Umbilical cord (tissue), 2 donors: Measurements from ENCODE around the gene PPP1R12A. TPM values are rescaled to one million over a fixed set of nuclear protein-coding genes. Genes with fewer than 3 reads are reported as not detected.

Source experiments
- DNase-seq: peaks from one replicate; pipeline ENCODE4 v3.0.0-alpha.2; 2015; ENCODE audit warnings: low spot score
- total RNA-seq: library from RNA; depleted of rRNA; stranded (reverse); fragments of >200 nt; gene quantifications from one replicate; pipeline ENCODE4 v1.2.3, GENCODE V29; 2014; ENCODE audit warnings: low replicate concordance; ENCODE audit not compliant: insufficient read depth

Gene PPP1R12A
- total RNA-seq, 1 donor from 2014 or later, result 452 TPM

GRCh38 chr12:79769189-79769859, 165.6 kb downstream of the PPP1R12A start:
- no peak for DNase-seq

GRCh38 chr12:79766705-79767464, 168.0 kb downstream of the PPP1R12A start:
- DNase-seq, result no peak

- DNase-seq, result no peak
Measured at GRCh38 chr12:79765157-79765556, 169.7 kb downstream of the PPP1R12A start.

GRCh38 chr12:79764641-79765040, 170.3 kb downstream of the PPP1R12A start:
- DNase-seq, result no peak

GRCh38 chr12:79763766-79764452, 171.0 kb downstream of the PPP1R12A start:
- DNase-seq, result no peak

GRCh38 chr12:79761341-79761740, 173.6 kb downstream of the PPP1R12A start:
- DNase-seq, result no peak

GRCh38 chr12:79747274-79747673, 187.6 kb downstream of the PPP1R12A start:
- no peak for DNase-seq

GRCh38 chr12:79737875-79738718, 196.8 kb downstream of the PPP1R12A start:
- peak; percentile 49 for DNase-seq

GRCh38 chr12:79732638-79733037, 202.3 kb downstream of the PPP1R12A start:
- no peak for DNase-seq

GRCh38 chr12:79725987-79726386, 208.9 kb downstream of the PPP1R12A start:
- DNase-seq, result peak; percentile 7

Other genes starting within 250 kb of the PPP1R12A start
- gene PAWR, start 244.1 kb downstream of the PPP1R12A start, total RNA-seq, result 81.9 TPM
- gene OTOGL, start 164.4 kb upstream of the PPP1R12A start, total RNA-seq, result 3.1 TPM